GM12878 (cell line): Measurements from ENCODE around the gene ITGA7.

Experiments
- CHD1 ChIP-seq: IDR thresholded peaks from 2 replicates; pipeline ENCODE4 v1.6.1; 2012; ENCODE audit warnings: low read depth, low read length, improper control_type of control experiment
- CTCF ChIP-seq, 3 experiments: IDR thresholded peaks in 2 of 3; conservative IDR thresholded peaks in 1 of 3; 2 replicates each; pipeline ENCODE4 v1.5.1; 2011; ENCODE audit warnings: low read depth in 3 of 3, low read length in 3 of 3, mild to moderate bottlenecking in 3 of 3, control low read depth in 2 of 3, moderate library complexity in 2 of 3, inconsistent platforms in 1 of 3, mixed read lengths in 1 of 3; ENCODE audit not compliant: control insufficient read depth in 2 of 3, insufficient read depth in 1 of 3; ENCODE audit errors: extremely low read depth in 1 of 3
- EZH2 ChIP-seq: IDR thresholded peaks from 2 replicates; pipeline ENCODE4 v1.6.1; 2012; ENCODE audit warnings: low read depth, mild to moderate bottlenecking, control low read depth, inconsistent platforms, low read length, borderline replicate concordance; ENCODE audit not compliant: control insufficient read depth
- MAX ChIP-seq: IDR thresholded peaks from 2 replicates; pipeline ENCODE4 v1.6.1; 2012; ENCODE audit warnings: low read depth, low read length, improper control_type of control experiment
- NBN ChIP-seq: fragments of 450-650 bp; IDR thresholded peaks from 2 replicates; pipeline ENCODE4 v1.6.1; 2016
- POLR2AphosphoS5 ChIP-seq: IDR thresholded peaks from 2 replicates; pipeline ENCODE4 v1.6.1; 2011; ENCODE audit warnings: mild to moderate bottlenecking, low read length, inconsistent platforms
- RCOR1 ChIP-seq: conservative IDR thresholded peaks from 2 replicates; pipeline ENCODE4 v1.6.1; 2012; ENCODE audit warnings: low read depth, low read length, improper control_type of control experiment
- SPI1 ChIP-seq: IDR thresholded peaks from 2 replicates; pipeline ENCODE4 v1.6.1; 2011; ENCODE audit warnings: low read depth, mild to moderate bottlenecking, low read length, moderate library complexity, borderline replicate concordance; ENCODE audit not compliant: insufficient read depth
- USF2 ChIP-seq: IDR thresholded peaks from 2 replicates; pipeline ENCODE4 v1.6.1; 2011; ENCODE audit warnings: low read depth, low read length, improper control_type of control experiment, borderline replicate concordance
- ZBTB4 ChIP-seq: fragments of 450-650 bp; formaldehyde crosslinking; IDR thresholded peaks from 2 replicates; pipeline ENCODE4 v1.4.0; 2022; ENCODE audit warnings: mild to moderate bottlenecking, moderate library complexity

- TF ChIP-seq ZBTB4 (CRISPR knock-in tag) (no peak), POLR2AphosphoS5 (no peak), RCOR1 (no peak), CTCF (IDR thresholded peaks at IDR 0.05 in 2 of 3, conservative IDR thresholded peaks at IDR 0.05 in 1 of 3; ENCODE audit: control insufficient read depth in 2 of 3, extremely low read depth in 1 of 3, insufficient read depth in 1 of 3, low read depth in 3 of 3, low read length in 3 of 3) (no peak), CHD1 (no peak), NBN (no peak), USF2 (no peak), EZH2 (no peak), MAX (no peak), SPI1 (no peak)
Observed at GRCh38 chr12:55670276-55670675, 37.4 kb downstream of the ITGA7 start.
